Measurements from ENCODE around the gene ALDOB. TPM values are rescaled to one million over a fixed set of nuclear protein-coding genes. Genes with fewer than 3 reads are reported as not detected.

ALDOB gene
- total and polyA plus RNA-seq, 2 of the 13 experiments (the other 11 are each of a cell fraction or from before 2014, with no cell fraction given), result 0.29 to 0.97 TPM

DNA sequence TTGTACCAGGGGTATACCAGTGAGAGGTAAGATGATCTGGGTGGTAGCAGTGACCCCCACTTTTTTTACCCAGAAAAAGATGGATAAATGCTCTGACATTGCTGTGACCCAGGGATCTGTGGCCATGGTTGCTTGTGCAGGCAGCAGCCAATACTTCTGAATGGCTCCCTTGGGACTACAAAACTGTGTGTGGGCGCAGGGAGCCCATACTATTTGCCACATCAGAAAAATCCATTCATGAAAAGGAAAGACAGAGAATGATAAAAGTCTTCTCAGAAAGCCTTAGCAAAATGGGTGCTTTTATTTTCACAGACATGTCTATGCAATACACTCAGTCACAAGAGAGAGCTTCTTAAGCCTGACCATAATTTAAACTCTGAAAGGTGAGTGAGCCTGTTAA lies 37.3 kb upstream of the ALDOB start:
- ChIA-PET CTCF (ENCODE audit: low intra/inter-chr PET ratio, low total read pairs) (no interaction called here), POLR2A (no interaction called here)
- intact Hi-C loops (cut with micrococcal nuclease; ENCODE audit: unreplicated experiment) (no loop called here), in situ Hi-C loops (cut with HindIII; ENCODE audit: extremely low pct_ligation_motif_present, low pct_unique_long_range_greater_than_20kb) (no loop called here)
- no TSS peak for BruUV-seq (replicated peaks)
- Histone ChIP-seq H3K9ac (ENCODE audit: insufficient read depth, low read depth, low read length) (no peak overlapping the region), H3K79me2 (ENCODE audit: insufficient read depth, low read length) (no peaks in the 10 kb centered on the region), H2AFZ (ENCODE audit: low read length) (no peak overlapping the region), H4K20me1 (ENCODE audit: insufficient read depth, low read length) (no peaks in the 10 kb centered on the region), H3K4me1 (ENCODE audit: insufficient read depth, low read length) (no peaks in the 10 kb centered on the region), H3K9me3 (ENCODE audit: low read length) (no peaks in the 10 kb centered on the region), H3K36me3 (replicated peaks in 1 of 2; ENCODE audit: control insufficient read depth in 1 of 2, insufficient read depth in 2 of 2, low read length in 2 of 2) (no peaks in the 10 kb centered on the region), H3K27ac (ENCODE audit: extremely low read length, insufficient read depth, low read length) (no peak overlapping the region), H3K27me3 (ENCODE audit: control insufficient read depth in 1 of 2, insufficient read depth in 2 of 2, low read length in 2 of 2) (0 out of 5 replicates have a peak, but pooled peaks cover 1 to 9% of the 10 kb centered on the region in 2 experiments), H3K4me2 (ENCODE audit: low read depth, low read length) (no peak overlapping the region), H3K4me3 (replicated peaks in 1 of 3; ENCODE audit: insufficient read depth in 1 of 3, low read depth in 2 of 3, low read length in 3 of 3) (no peak overlapping the region)
- no peak for DNase-seq (ENCODE audit: low spot score)
- no peak for FAIRE-seq
- no peak for ATAC-seq
- TF ChIP-seq ZNF782 (CRISPR knock-in tag; IDR thresholded peaks at IDR 0.05; ENCODE audit: borderline replicate concordance), result no peak
- WGBS (ENCODE audit: low lambda C conversion rate), result 40% methylated on average over 1 of the region's 1 CpG

GRCh38 chr9:101470929-101471328 lies 35.4 kb upstream of the ALDOB start:
- no peak for TF ChIP-seq NCOR1 (IDR thresholded peaks at IDR 0.05; ENCODE audit: borderline replicate concordance, low read length)
- no peak for TF ChIP-seq ZNF101 (CRISPR knock-in tag; IDR thresholded peaks at IDR 0.05; ENCODE audit: borderline replicate concordance, low read depth)
- no peak for TF ChIP-seq EEA1 (CRISPR knock-in tag; IDR thresholded peaks at IDR 0.05; ENCODE audit: borderline replicate concordance)
- TF ChIP-seq NRL (CRISPR knock-in tag; IDR thresholded peaks at IDR 0.05; ENCODE audit: borderline replicate concordance), result no peak
- POLR2A ChIA-PET, result no interaction called here
- Histone ChIP-seq H3K4me2 (ENCODE audit: low read depth, low read length) (no peak overlapping the region), H3K4me3 (replicated peaks in 1 of 3; ENCODE audit: insufficient read depth in 1 of 3, low read depth in 2 of 3, low read length in 3 of 3) (no peak overlapping the region), H4K20me1 (ENCODE audit: insufficient read depth, low read length) (no peaks in the 10 kb centered on the region), H3K79me2 (ENCODE audit: insufficient read depth, low read length) (no peaks in the 10 kb centered on the region), H3K27ac (ENCODE audit: extremely low read length, insufficient read depth, low read length) (no peak overlapping the region), H3K4me1 (ENCODE audit: insufficient read depth, low read length) (no peaks in the 10 kb centered on the region), H3K9me3 (ENCODE audit: low read length) (no peaks in the 10 kb centered on the region), H3K36me3 (replicated peaks in 1 of 2; ENCODE audit: control insufficient read depth in 1 of 2, insufficient read depth in 2 of 2, low read length in 2 of 2) (no peaks in the 10 kb centered on the region), H3K9ac (ENCODE audit: insufficient read depth, low read depth, low read length) (no peak overlapping the region), H3K27me3 (ENCODE audit: control insufficient read depth in 1 of 2, insufficient read depth in 2 of 2, low read length in 2 of 2) (0 out of 5 replicates have a peak, but pooled peaks cover 0 to 9% of the 10 kb centered on the region in 2 experiments), H2AFZ (ENCODE audit: low read length) (no peak overlapping the region)
- in situ Hi-C loops (cut with HindIII; ENCODE audit: extremely low pct_ligation_motif_present, low pct_unique_long_range_greater_than_20kb) (no loop called here), intact Hi-C loops (cut with micrococcal nuclease; ENCODE audit: unreplicated experiment) (no loop called here)
- CTCF ChIA-PET (ENCODE audit: low intra/inter-chr PET ratio, low total read pairs), result no interaction called here
- no TSS peak for BruUV-seq (replicated peaks)
- DNase-seq (ENCODE audit: low spot score) (no peak), FAIRE-seq (no peak), ATAC-seq (no peak)
- 59% methylated on average over 3 of the region's 3 CpGs for WGBS (ENCODE audit: low lambda C conversion rate)
